NCI-H748 (cell line): ENCODE measurements around the gene CIRBP.
"Not testable (repeated sequence)": the region's sequence is repeated elsewhere in the genome, so short reads cannot be mapped to it uniquely, and the experiment has no call there.

Experiments used
- DNase-seq: peaks from one replicate; lab custom pipeline; 2025; ENCODE audit not compliant: unreplicated experiment; lab: John Stamatoyannopoulos, UW

CIRBP gene

DNA sequence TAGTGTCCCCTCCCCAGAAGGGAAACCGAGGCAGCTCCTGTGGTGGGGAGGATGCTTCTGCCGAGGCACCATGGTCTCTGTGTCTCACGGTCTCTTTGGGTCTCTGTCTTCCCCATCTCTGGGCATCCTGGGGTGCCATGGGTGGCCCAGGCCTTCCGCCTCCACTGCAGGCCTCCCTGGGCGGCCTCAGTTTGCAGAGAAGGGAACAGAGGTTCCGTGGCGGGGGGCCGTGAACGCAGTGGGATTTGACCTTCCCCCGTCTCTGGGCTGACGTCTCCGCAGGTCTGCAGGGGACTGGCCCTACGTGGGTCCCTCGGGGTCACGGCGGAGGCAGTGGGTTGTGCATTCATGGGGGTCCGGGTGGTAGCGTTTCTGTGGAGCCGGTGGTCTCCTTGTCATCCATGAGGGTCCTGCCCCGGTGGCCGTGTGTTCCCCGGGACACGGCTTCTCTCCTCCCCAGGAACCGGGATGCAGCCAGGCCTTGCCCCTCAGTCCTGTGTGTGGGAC is 21.1 kb downstream of the CIRBP start:
- DNase-seq = no peak

DNA sequence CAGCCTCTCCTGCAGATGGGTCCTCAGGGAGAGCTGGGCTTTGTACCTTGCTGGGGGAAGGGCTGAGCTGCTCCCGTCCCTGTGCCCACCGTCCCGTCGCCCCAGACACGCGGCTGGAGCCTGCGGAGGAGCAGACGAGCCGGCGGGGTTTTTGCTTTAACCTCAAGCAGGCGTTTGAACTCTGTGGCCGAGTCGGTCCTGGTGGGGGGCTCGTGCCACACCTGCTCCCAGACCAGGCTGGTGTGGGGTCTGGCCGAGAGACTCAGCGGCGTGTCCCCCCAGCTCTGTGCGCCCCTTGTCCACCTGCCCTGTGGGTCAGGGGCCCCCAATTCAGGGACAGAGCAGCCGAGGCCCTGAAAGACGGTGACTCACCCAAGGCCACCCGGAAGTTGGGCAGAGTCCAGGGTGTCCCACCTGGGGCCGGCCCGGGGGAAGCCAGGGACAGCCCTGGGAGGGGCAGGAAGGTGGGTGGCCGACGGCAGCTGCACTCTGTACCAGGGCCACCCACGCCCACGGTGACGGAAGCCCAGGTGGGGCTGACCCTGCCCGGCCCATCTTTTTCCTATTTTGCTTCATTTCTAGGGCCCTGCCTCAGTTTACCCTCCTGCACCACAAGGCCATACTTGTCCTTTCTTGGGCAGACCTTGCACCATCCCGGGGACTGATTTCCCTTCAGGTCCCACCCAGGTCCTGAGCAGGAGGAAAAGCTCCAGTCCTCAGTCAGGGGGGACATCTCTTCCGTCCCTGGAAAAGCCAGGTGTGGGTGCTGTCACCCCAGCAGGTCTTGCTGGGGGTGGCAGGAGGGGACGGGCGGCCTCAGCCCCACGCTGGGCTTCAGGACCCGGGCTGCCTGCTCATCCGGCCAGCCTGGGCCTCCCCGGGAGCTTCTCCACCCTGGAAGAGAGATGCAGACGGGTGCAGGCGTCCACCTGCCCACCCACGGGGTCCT is 21.8 kb downstream of the CIRBP start:
- no peak for DNase-seq

DNA sequence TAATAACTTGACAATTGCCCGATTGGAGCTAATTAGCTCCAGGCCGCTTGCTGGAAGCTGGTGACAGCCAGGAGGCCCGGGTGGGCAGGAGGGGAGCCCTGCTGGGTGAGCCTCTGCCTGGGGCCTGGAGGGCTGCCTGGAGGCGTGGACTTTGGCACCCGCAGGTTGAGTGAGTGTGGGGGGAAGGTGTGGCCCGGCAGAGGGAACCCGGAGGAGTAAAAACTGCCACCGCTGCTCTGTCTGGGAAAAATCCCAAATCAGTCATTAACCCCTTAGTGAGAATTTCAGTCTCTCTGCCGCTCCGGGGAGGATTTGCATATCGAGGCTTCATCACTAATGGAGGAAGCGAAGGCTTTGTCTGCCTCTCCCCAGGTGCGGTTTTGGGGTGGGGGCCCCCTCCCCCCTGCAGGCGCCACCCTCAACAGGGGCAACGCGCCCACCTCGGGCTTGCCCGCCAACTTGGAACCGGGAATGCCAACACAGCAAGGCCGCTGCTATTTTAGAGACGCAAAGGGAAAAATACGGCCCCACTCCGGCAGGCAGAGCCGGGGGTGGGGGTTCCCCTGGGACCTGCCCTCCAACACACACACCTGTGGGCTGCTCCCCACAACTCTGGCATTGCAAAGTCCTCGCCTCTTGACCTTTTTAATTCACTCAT is 22.8 kb downstream of the CIRBP start:
- no peak for DNase-seq

DNA sequence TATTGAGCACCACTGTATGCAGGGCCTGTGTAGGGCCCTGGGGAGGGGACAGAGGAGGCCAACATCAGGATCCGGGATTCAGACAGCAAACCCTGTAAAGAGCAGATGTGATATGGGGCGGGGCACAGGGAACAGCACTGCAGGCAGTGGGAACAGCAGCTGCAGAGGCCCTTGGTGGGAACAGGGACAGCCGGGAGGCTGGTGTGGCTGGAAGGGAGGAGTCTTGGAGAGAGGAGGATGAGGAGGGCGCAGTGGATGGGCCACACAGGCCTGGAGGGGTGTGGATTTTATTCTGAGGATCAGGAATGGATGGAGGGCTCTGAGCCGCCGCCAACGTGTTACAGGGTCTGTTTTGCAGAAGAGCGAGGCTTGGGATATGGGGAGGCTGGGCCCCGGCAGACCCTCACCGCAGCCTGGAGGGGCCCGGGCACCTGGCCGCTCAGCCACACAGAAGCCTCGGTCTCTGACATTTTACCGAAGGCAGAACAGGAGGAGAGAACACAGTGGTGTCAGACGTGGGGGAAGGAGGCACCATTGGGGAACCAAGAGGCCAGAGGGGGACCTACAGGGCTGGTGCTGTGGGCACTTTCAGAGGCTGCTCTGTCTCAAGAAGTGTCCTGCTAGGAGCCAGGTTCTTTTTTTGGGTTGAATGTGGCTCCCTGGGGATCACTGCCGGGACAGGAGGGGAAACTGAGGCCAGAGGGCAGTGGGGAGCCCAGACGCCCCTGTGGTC is 23.5 kb downstream of the CIRBP start:
- DNase-seq = no peak

DNA sequence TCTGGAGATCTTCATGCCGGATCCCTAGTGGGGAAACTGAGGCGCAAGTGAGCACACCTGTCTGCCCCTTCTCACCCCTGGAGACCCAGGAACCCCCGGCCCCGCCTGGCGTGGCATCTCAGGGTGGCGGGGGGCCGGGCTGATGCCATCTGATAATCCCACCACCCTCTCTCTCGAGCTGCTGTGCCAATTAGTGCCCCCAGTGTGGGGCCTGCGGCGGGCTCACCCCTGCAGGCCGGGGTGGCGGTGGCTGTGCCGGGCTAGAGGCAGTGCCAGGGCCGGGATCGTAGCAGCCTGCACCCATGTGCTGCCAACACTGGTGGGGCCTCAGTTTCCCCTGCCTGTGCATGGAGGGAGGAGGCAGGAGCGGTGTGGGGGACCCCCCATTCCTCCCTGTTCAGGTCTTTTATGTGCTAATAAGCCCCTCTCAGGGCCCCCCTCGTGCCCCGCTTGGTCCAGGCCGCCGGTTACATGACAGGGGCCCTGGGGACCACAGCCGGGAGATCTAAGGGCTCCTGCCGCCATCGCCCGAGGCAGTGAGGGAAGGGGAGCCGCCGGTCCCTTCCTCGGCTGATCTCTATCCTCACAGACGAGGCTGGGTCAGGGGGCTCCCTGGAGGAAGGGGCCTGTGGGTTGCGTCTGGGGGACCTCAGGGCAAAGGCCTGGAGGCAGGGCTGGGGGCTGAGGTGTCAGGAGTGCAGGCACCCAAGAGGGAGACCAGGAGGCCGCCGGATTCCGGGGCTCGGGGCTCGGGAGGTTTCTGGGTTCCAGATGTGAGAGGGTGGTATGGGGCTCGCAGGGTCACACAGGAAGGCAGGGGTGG is 24.9 kb downstream of the CIRBP start:
- DNase-seq = no peak

DNA sequence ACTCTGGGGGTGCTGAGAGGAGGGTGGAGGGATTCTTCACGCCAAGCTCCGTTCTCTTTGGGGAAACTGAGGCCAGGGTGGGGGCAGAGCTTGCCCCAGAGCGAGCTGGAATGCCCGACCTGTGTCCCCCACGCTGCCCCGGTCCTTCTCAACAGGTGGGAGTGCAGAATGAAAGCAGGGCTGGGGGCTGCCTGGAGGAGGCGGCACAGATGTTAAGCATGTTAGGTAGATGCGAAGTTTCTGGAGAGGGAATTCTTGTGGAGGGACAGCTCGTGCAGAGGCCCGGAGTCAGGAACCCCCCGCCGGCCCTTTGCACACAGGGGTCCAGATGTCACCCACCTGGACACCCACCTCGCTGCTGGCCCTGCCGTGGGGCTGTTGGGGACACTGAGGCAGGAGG is 25.6 kb downstream of the CIRBP start:
- DNase-seq = no peak

DNA sequence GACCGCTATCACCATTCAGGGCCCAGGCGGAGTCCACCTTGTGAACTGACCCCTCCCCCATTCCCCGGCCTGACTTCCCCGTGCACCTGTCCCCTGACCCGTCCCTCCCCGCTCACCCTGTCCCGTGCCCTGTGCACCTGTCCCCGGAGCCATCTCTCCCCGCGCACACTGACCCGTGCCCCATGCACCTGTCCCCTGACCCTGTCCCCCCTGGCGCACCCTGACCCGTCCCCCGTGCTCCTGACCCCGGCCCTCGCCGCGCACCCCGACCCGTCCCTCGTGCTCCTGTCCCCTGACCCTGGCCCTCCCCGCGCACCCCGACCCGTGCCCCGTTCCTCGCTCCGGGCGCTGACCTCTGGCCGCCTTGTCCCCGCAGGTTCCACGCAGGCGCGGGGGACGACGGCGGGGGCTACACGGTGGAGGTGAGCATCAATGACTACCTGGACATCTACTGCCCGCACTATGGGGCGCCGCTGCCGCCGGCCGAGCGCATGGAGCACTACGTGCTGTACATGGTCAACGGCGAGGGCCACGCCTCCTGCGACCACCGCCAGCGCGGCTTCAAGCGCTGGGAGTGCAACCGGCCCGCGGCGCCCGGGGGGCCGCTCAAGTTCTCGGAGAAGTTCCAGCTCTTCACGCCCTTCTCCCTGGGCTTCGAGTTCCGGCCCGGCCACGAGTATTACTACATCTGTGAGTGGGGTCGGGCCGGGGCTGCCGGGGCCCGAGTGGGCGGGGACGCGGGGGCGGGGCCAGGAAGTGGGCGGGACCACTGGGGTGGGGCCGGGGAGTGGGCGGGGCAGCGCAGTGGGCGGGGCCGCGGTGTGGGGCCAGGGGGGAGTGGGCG is 26.3 kb downstream of the CIRBP start:
- peak; percentile 47 for DNase-seq

DNA sequence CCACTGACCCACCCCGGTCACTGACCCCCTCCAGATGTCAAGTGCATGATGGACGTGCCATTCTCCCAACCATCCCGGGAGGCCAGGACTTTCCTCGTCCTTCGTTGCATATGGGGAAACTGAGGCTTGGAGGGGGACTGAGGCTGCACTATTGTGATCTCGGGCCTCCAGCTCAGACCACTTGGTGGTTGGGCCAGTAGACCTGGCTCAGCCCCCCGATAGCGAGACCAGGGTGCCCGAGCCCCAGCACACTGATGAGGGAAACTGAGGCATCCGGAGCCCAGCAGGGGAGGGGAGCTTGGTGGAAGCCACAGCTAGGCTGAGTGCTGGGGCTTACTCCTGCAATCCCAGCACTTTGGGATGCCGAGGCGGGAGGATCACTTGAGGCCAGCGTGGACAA is 26.9 kb downstream of the CIRBP start:
- DNase-seq = no peak

DNA sequence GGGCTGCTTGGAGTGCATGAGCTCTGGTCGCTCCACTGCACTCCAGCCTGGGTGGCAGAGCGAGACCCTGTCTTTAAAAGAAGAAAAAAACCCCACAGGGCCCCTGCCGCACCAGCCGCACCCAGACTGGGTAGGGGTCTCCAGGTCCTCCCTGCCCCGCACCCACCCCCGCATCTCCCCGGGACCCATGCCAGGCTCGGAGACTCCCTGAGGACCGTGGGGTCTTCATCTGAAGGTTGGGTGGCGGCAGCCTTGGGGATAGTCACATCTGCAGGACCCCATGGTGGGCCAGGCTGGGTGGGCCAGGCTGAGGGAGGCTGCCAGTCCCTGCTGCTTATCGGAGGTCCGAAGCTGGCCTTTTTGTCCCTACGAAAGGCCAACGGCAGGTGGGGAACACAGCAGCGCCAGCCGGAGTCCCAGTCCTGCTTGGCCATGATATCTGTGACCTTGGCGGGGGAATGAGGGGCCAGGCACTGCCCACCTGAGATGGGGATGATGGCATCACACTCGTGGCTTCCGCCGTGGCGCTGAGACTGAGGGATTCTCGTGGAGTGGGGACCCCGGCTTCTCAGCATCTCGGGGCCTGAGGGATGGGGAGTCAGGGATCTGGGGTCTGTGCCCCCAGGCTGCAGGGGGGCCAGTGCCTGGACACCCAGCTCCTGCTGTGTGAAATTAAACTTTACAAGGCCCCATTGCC is 27.6 kb downstream of the CIRBP start:
- no peak for DNase-seq

DNA sequence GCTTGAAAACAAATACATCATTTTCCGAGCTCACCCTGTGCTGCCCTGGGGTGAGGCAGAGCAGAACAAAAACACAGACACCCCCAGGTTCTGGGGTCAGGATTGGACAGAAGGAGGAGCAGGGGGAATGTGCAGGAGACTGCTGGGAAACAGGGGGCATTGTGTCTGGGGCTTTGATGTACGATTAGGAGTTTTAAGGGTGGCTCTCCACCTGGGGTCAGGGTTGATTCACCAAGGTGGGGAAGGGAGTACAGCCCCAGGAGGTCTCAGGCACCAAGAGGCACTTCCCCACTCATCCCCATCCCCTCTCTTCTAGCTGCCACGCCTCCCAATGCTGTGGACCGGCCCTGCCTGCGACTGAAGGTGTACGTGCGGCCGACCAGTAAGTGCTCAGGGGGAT is 29.1 kb downstream of the CIRBP start:
- DNase-seq = no peak

DNA sequence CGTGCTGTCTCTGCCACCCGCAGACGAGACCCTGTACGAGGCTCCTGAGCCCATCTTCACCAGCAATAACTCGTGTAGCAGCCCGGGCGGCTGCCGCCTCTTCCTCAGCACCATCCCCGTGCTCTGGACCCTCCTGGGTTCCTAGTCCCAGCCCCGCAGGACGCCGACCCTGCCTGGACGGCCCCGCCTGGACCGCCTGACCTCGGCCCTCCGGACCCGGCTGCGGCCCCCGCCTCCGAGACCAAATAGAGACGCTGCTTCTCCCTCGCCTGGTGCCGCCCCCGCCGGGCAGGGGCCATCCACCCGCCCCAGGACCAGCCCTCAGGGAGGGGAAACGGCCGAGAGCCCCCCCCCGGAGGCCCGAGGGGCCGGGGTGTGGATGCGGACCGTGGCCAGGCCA is 30.7 kb downstream of the CIRBP start:
- DNase-seq = no peak

DNA sequence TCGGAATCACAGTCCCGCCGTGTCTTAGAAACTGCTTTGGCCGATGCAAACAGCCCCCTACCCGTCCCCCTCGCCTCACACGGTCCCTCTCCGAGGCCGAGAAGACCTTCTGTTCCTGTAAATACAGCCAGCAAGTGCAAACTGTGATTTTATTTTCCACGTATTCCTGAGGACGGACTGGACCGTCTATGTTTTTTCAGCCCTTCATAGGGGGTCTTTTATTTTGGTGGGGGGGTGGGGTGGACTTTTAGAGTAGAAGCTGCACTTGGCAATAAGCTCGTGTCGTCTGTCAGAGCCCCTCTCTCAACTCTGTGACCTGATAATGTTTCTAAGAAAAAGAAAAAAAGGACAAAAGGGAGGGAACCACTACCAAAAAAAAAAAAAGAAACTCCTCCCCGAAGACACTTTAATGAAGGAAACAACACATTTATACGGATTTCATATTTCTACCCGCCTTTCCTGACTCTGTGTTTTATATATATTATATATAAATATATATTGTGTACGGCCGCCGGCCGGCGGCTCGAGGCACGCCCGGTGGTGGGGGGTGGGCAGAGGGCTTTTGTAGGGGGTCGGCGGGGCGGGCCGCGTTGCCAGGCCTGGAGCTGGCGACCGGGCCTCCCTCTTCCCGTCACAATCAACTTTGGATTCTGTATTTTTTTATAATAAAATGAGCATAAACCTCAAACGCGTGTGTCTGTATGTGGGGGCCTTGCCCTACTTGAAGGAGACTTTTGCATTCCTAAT is 31.8 kb downstream of the CIRBP start:
- DNase-seq = no peak

DNA sequence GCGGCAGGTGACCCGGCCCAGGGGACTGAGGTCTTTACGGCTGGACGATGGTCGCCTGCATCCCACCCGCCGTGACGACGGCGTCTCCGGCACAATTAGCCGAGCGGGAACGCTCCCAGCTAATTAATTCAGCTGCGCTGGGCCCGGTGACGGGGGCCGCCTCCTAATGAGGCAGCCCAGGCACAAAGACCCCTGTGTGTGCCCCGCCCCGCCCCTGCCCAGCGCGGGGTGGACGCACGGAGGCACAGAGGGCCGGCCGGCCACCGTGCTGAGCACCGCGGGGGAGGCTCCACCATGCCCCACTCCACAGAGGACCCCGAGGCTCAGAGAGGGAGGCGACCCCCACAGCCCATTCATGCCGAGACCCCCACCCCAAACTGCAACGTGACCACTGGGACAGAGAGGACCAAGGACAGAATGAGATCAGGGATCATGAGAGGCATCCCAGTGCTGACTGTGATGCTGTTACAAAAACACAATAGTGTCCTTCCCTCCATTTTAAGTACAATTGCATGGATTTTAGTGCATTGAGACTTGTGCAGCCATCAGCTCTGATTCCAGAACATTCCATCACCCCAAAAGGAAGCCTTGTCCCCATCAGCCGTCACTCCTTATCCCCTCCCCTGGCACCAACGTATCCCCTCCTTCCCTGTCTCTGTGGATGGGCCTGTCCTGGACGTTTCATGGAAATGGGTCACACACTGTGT is 33.6 kb downstream of the CIRBP start:
- no peak for DNase-seq

DNA sequence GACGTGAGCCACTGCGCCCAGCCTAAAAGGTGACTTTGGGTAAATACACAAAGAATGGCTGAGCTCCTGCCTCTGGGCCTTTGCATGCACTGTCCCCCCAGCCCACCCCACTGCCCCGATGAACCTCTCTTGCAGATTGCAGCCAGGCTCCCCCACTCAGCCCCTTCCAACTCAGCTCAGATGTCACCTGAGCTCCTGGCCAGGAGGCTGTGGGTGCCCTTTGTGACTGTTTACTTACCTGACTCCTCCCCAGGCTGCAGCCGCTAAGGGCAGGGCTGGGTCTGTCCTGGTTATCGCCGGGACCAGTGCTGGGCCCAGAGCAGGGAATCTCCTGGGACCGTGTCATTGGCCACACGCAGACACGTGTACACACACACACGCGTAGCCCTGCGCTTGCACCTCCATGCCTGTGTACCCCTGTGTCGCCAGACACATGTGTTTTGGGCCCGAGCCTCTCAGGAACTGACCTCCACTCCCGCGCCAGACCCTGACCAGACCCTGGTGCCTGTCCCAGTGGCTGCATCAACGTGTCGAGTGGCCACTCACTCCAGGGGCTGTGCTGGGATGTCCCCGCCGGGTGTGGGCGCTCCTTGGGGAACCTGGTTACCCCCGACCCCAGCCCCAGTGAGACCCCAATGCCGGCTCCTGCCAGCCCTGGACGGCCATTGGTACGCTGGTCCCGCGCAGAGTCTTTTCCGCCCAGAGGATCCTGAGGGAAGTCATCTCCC is 35.2 kb downstream of the CIRBP start:
- no peak for DNase-seq

DNA sequence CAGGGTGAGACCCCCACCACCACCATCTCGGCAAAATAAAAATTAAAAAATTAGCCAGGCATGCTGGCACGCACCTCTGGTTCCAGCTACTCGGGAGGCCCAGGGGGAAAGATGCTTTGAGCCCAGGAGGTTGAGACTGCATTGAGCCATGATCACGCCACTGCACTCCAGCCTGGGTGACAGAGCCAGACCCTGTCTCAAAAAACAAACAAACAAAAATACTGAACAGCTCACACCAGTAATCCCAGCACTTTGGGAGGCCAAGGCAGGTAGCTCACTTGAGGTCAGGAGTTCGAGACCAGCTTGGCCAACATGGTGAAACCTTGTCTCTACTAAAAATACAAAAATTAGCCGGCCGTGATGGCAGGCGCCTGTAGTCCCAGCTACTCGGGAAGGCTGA is 36.2 kb downstream of the CIRBP start:
- DNase-seq = not testable (repeated sequence)

DNA sequence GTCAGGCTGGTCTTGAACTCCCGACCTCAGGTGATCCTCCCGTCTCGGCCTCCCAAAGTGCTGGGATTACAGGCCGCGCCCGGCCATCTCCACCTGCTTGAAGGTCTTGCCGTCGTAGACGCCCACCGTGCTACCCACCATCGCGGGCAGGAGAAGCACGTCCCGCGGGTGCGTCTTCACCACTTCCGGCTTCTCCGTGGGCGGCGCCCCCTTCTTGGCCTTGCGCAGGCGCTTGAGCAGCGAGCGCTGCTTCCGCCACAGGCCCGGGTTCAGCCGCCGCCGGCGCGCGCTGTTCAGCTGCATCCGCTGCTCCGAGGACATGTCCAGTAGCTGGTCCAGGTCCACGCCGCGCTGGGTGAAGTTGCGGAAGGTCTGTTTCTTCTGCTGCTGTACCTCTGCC is 38.2 kb downstream of the CIRBP start:
- DNase-seq = no peak

DNA sequence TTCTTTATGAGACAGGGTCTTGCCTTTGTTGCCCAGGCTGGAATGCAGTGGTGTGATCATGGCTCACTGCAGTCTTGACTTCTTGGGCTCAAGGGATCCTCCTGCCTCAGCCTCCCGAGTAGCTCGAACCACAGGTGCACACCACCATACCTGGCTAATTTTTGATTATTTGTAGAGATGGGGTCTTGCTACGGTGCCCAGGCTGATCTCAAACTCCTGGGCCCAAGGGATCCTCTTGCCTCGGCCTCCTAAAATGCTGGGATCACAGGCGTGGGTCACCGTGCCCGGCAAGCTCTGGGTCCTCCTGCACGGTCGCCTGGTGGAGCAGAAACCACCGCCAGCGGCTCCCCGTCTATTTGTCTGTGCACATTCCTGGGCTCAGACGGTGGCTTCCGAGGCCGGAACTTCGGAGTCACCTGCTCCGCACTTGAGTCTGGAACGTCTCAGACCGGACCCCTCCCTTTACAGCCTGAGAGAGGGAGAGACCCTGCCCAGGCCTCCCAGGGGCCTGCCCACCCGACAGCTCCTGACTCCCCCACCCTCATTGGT is 38.7 kb downstream of the CIRBP start:
- no peak for DNase-seq
